CD4-positive, alpha-beta T cell (primary cell): ENCODE data around the gene CCDC152. TPM values are rescaled to one million over a fixed set of nuclear protein-coding genes. Genes with fewer than 3 reads are reported as not detected.

Experiments
- ATAC-seq: fragments of 200-7000 bp; cut with Tn5 transposase; one replicate; pipeline ENCODE4 v1.10.0; 2022; ENCODE audit warnings: mild to moderate bottlenecking; ENCODE audit not compliant: poor library complexity
- CTCF ChIA-PET: fragments of 350-600 bp; sonication (Branson Sonifier 250); formaldehyde crosslinking; loops from one replicate; lab custom pipeline; 2021; ENCODE audit warnings: antibody characterized with exemption, inconsistent platforms; lab: Charles Lee
- POLR2A ChIA-PET: fragments of 350-600 bp; sonication (Branson Sonifier 250); formaldehyde crosslinking; loops from one replicate; lab custom pipeline; 2021; ENCODE audit warnings: antibody characterized with exemption, inconsistent platforms; lab: Charles Lee
- DNase-seq, 14 experiments: peaks; one replicate each; pipeline ENCODE4 v3.0.0-alpha.2; 2013 to 2020; ENCODE audit warnings: mixed read lengths in 2 of 14
- H3K27ac ChIP-seq, 2 donors: one replicate each; pipeline versions ENCODE4 v1.5.1 to v1.7.0; 2013; ENCODE audit warnings: low read length in 2 of 2, low read depth in 1 of 2, mild to moderate bottlenecking in 1 of 2
- H3K27me3 ChIP-seq, 2 experiments: 1 replicate in 1 of 2; 2 replicates in 1 of 2; pipeline versions ENCODE4 v1.6.1 to v1.7.0; 2013; ENCODE audit warnings: low read length in 2 of 2, control low read depth in 1 of 2, mild to moderate bottlenecking in 1 of 2, moderate library complexity in 1 of 2; ENCODE audit not compliant: insufficient read depth in 2 of 2, control insufficient read depth in 1 of 2
- H3K36me3 ChIP-seq: one replicate; pipeline ENCODE4 v1.6.1; 2013; ENCODE audit warnings: low read length, control low read depth; ENCODE audit not compliant: insufficient read depth
- H3K4me1 ChIP-seq: one replicate; pipeline ENCODE4 v1.6.1; 2013; ENCODE audit warnings: low read length, control low read depth; ENCODE audit not compliant: insufficient read depth
- H3K4me3 ChIP-seq: one replicate; pipeline ENCODE4 v1.5.1; 2013; ENCODE audit warnings: mild to moderate bottlenecking, low read length, moderate library complexity
- H3K9me3 ChIP-seq, 2 experiments: 1 replicate in 1 of 2; 2 replicates in 1 of 2; pipeline versions ENCODE4 v1.6.1 to v1.7.0; 2013; ENCODE audit warnings: low read length in 2 of 2, mild to moderate bottlenecking in 2 of 2, control low read depth in 1 of 2, moderate library complexity in 1 of 2; ENCODE audit not compliant: control insufficient read depth in 1 of 2, insufficient read depth in 1 of 2
- H3K27ac Mint-ChIP-seq: one replicate; pipeline ENCODE4 v1.8.0; 2020; ENCODE audit warnings: mixed read lengths
- H3K27me3 Mint-ChIP-seq: one replicate; pipeline ENCODE4 v1.8.0; 2021; ENCODE audit warnings: mixed read lengths
- H3K36me3 Mint-ChIP-seq: one replicate; pipeline ENCODE4 v1.8.0; 2021; ENCODE audit warnings: low read depth, mixed read lengths
- H3K4me1 Mint-ChIP-seq: one replicate; pipeline ENCODE4 v1.8.0; 2021; ENCODE audit warnings: low read depth, mixed read lengths
- H3K4me3 Mint-ChIP-seq: one replicate; pipeline ENCODE4 v1.8.0; 2020; ENCODE audit warnings: mild to moderate bottlenecking, mixed read lengths
- H3K9me3 Mint-ChIP-seq: one replicate; pipeline ENCODE4 v1.8.0; 2020; ENCODE audit warnings: mixed read lengths
- CTCF ChIP-seq: fragments of 200-600 bp; IDR thresholded peaks from one replicate; pipeline ENCODE4 v1.8.0; 2022; ENCODE audit warnings: antibody characterized with exemption, mild to moderate bottlenecking
- intact Hi-C, 2 experiments: fragments of 100-400 bp; cut with DNase I in 1 of 2; cut with micrococcal nuclease in 1 of 2; formaldehyde crosslinking; loops; one replicate each; pipeline versions ENCODE4 v1.15.1 to v1.9.0; 2023 to 2025; cut with DNase I, micrococcal nuclease
- total RNA-seq, 174 experiments: library from RNA in 2 of 174; stranded (reverse) in 2 of 174; gene quantifications; one replicate each; pipeline ENCODE4 v1.2.3 and lab custom pipeline; 2021 to 2026

The CCDC152 gene
- total RNA-seq, 2 experiments from 2014 or later: 1.2 to 1.6 TPM

GRCh38 chr5:42800748-42801330, 44.2 kb downstream of the CCDC152 start:
- Histone ChIP-seq H3K36me3 (no peaks in the 10 kb centered on the region), H3K27me3 (no peaks in the 10 kb centered on the region), H3K9me3 (no peaks in the 10 kb centered on the region), H3K4me1 (no peaks in the 10 kb centered on the region), H3K4me3 (no peak overlapping the region), H3K27ac (no peak overlapping the region)
- TF ChIP-seq CTCF: no peak
- Mint-ChIP-seq H3K27me3 (no peaks in the 10 kb centered on the region), H3K36me3 (peaks cover 26% of the 10 kb centered on the region), H3K9me3 (peaks cover 4% of the 10 kb centered on the region), H3K27ac (no peak overlapping the region), H3K4me3 (no peak overlapping the region), H3K4me1 (no peaks in the 10 kb centered on the region)
- no peak for DNase-seq
- POLR2A ChIA-PET: no interaction called here
- CTCF ChIA-PET: no interaction called here
- intact Hi-C loops: no loop called here
- no peak for ATAC-seq

GRCh38 chr5:42801516-42802166, 45.0 kb downstream of the CCDC152 start:
- Histone ChIP-seq H3K9me3 (no peaks in the 10 kb centered on the region), H3K27ac (no peak overlapping the region), H3K27me3 (no peaks in the 10 kb centered on the region), H3K36me3 (no peaks in the 10 kb centered on the region), H3K4me1 (no peaks in the 10 kb centered on the region), H3K4me3 (no peak overlapping the region)
- Mint-ChIP-seq H3K4me1 (no peaks in the 10 kb centered on the region), H3K4me3 (no peak overlapping the region), H3K27me3 (no peaks in the 10 kb centered on the region), H3K27ac (no peak overlapping the region), H3K9me3 (peaks cover 4% of the 10 kb centered on the region), H3K36me3 (peaks cover 26% of the 10 kb centered on the region)
- ATAC-seq (no peak), DNase-seq (no peak)
- POLR2A ChIA-PET: no interaction called here
- intact Hi-C loops: no loop called here
- CTCF ChIA-PET: no interaction called here
- no peak for TF ChIP-seq CTCF

- POLR2A ChIA-PET: no interaction called here
- CTCF ChIA-PET: no interaction called here
- intact Hi-C loops: no loop called here
- H3K27ac Mint-ChIP-seq: no peak overlapping the region
- Histone ChIP-seq H3K4me1 (no peaks in the 10 kb centered on the region), H3K4me3 (no peak overlapping the region), H3K9me3 (no peaks in the 10 kb centered on the region), H3K36me3 (no peaks in the 10 kb centered on the region), H3K27ac (no peak overlapping the region), H3K27me3 (no peaks in the 10 kb centered on the region)
- H3K36me3 Mint-ChIP-seq: peaks cover 8% of the 10 kb centered on the region
- H3K4me3 Mint-ChIP-seq: no peak overlapping the region
- H3K4me1 Mint-ChIP-seq: no peaks in the 10 kb centered on the region
- no peak for TF ChIP-seq CTCF
- DNase-seq (no peak), ATAC-seq (no peak)
- H3K9me3 Mint-ChIP-seq: no peaks in the 10 kb centered on the region
- H3K27me3 Mint-ChIP-seq: no peaks in the 10 kb centered on the region
Measured at GRCh38 chr5:42804717-42805339, 48.2 kb downstream of the CCDC152 start.
